ENCODE results near the gene HINT2.

Gene HINT2

GRCh38 chr9:35774907-35775635 is 39.8 kb downstream of the HINT2 start:
- DNase-seq (ENCODE audit: low spot score), result no peak

GRCh38 chr9:35771943-35772342 is 42.9 kb downstream of the HINT2 start:
- no peak for DNase-seq (ENCODE audit: low spot score)

DNA sequence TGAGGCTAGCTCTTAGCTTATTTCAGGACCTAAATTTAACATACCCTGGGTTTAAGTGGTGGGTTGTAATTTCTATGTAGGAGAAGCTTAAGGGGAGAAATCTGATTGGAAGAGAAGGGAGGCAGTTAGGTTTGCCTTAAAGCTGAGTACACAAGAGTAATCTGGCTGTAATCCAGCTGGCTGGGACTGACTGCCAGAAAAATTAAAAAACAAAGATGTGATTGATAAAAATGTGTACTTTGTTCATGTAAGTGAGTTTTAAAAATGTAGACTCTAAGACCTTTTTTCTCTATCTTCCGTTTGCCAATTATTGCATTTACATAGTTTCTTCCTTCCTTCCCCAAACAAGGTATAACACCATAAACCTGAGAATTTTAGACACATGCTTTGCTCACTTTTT is 43.3 kb downstream of the HINT2 start:
- DNase-seq (ENCODE audit: low spot score), result no peak

GRCh38 chr9:35771075-35771433 is 43.8 kb downstream of the HINT2 start:
- DNase-seq (ENCODE audit: low spot score), result no peak

DNA sequence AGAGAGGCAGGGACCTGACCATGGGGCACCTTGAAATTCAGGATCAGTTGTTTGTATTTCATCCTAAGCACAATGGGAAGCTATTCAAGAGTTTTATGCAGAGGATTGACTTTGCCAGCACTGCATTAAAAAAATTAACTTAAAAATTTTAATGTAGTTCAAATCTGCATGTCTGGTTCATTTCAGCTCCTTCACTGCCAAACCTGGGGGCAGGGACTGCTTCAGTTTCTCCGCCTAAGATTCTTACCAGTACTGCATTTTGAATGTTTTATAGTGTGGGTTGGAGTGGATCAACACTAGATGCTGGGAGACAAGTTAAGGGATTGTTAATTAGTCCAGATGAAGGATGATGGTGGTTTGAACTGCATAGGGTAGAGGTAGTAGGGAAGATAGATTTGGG is 45.1 kb downstream of the HINT2 start:
- DNase-seq (ENCODE audit: low spot score), result no peak

GRCh38 chr9:35767458-35767857 is 47.4 kb downstream of the HINT2 start:
- DNase-seq (ENCODE audit: low spot score), result no peak

DNA sequence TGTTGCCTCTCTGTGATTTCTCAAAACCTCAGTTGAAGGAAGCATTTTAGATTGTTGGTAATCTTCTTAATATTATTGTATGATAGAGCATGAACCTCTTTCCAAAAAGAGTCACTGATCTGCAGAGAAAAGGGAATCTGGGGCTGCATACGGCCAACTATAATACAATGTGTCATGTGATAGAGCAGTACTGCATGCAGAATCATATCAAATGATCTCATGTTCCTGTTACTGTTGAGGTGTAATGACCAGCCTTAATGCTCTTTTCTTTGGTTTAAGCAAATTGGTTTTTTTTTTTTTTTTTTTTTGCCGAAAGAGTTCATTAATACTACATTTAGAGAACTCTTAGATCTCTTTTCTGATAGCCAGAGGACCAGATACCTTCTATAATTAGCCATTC is 47.8 kb downstream of the HINT2 start:
- no peak for DNase-seq (ENCODE audit: low spot score)

DNA sequence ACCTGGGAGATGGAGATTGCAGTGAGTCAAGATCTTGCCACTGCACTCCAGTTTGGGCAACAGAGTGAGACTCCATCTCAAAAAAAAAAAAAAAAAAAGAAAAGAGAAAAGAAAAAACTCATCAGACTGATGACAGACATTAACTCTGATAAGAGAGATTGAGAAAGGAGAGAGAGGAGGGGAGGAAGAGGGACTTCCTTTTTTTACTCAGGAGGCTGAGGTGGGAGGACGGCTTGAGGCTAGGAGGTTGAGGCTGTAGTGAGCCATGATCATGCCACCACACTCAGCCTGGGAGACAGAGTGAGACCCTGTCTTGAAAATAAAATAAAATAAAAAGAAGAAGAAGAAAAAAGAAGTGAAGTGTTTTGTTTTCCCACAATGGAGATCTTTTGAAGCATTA is 51.0 kb downstream of the HINT2 start:
- no peak for DNase-seq (ENCODE audit: low spot score)

DNA sequence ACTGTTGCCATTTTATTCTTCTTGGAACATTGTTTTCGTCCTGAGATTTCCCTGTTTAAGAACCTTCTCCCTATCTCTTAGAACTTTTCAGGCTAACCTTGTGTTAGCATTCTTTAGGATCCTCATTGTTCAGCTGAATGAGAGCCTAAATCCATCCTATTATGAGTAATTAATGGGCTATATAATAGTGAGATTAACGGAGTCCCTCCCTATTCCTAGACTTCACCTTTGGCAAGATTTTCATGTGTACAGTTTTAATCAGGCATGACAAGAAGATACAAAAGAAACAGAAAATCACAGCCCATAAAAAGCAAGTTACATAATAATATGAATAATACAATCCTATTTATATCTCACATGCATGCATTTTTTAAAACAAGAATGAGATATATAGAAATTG is 51.7 kb downstream of the HINT2 start:
- no peak for DNase-seq (ENCODE audit: low spot score)

All from SW480 (cell line).